ENCODE data around the gene SST. TPM values are rescaled to one million over a fixed set of nuclear protein-coding genes. Genes with fewer than 3 reads are reported as not detected.

The SST gene
- total RNA-seq (2014; rRNA removed; shearing (Covaris generic)) = not detected in 2 replicates
- not detected in 2 replicates for polyA plus RNA-seq (2015; cell fraction: cytosol; rRNA removed)
- not detected in 2 replicates for polyA plus RNA-seq (2015; cell fraction: nucleus; rRNA removed)

DNA sequence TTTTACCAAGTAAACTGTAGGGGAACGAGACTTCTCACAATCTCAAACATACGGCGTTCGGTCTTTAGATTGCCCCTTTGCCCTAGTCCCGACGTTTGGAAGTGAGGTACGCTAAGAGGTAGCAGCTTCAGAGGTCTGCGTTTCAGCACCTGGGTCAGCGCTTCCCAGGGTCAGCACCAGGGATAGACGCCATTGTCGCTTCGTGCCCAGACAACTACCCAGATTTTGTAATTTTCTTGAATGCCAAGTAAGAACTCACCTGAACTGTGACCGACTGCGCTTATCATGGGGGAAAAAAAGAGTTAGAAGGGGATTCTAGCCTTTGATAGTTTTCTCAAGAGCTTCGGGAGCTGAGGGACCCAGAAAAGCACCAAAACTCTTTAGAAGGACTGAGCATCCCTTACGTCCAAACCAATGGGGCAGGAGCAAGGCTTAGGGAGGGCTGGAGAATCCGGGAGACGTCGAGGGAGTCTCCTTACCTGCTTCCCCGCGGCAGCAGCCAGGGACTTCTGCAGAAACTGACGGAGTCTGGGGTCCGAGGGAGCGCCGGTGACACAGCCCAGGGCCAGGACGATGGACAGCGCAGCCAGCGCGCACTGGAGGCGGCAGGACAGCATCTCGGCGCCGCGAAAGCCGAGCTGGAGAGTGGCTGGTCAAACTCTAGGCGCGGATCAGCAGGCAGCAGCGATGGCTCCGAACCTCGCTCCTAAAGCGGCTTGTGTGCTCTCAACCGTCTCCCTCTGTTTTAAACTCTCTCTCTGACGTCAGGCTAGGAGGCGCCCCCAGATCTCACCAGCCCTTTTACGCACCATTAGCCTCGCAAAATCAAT, at the start of gene SST:
TSS of gene SST (minus strand) at position 720 of the 830 bp plus-strand sequence. CDS start at position 617, 103 bp downstream.
- in situ Hi-C loops (cut with HindIII; ENCODE audit: low pct_unique_long_range_greater_than_20kb, low sequenced_read_pairs) = no loop called here
- DNase-seq (ENCODE audit: low read depth, low spot score) = peak; percentile 40

DNA sequence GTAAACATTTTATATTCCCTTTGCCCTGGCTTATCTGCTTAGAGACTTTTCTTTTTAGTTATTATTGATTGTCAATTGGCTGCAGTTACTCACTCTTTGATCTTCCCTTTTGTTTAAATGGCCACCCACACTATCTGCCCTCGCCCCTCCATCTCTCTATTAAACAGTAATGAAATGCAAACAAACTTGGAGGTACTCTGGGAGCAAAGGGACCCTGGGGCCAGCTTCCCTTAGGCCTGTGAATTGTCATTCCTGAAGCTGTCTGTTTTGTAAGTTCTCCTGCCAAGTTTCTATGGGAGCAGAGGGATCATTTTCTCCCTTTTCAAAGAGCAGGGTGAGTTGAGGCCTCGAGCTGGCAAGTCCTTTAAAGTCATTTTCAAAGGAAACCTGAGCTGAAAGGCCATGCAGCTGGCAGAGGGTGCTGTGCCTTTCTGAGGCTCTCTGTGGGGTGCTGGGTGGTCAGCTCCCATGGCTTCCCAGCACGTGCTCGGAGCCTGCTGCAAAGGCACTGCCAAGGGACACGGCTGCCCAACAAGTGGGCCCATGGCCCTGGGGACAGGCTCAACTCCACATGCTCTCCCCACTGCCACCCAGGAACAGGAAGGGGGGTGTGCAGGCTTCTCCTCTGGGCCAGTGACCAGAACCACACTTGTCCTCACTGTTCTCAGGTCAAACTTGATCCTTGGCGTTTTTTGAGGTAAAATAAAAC, 49.6 kb upstream of the SST start:
- in situ Hi-C loops (cut with HindIII; ENCODE audit: low pct_unique_long_range_greater_than_20kb, low sequenced_read_pairs) = no loop called here

DNA sequence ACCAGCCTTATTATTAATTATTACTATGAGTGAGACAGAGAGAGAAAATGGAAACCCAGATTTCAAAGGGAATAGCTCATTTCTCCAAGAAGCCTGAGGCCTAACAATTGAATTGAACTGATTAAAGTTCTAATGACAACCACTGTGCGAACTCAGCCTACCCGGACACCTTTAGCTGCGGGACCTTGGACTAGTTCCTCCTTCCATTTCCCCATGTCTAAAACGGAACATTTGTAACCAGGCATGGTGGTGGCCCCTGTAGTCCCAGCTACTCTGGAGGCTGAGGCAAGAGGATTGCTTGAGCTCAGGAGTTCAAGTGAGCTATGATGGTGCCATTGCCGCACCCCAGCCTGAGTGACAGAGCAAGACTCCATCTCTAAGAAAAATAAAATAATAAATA, 48.6 kb upstream of the SST start:
- no peak for DNase-seq (ENCODE audit: low read depth, low spot score)
- in situ Hi-C loops (cut with HindIII; ENCODE audit: low pct_unique_long_range_greater_than_20kb, low sequenced_read_pairs) = no loop called here

More for the DNA sequence above, 49.6 kb upstream of the SST start:
- no peak for DNase-seq (ENCODE audit: low read depth, low spot score)

DNA sequence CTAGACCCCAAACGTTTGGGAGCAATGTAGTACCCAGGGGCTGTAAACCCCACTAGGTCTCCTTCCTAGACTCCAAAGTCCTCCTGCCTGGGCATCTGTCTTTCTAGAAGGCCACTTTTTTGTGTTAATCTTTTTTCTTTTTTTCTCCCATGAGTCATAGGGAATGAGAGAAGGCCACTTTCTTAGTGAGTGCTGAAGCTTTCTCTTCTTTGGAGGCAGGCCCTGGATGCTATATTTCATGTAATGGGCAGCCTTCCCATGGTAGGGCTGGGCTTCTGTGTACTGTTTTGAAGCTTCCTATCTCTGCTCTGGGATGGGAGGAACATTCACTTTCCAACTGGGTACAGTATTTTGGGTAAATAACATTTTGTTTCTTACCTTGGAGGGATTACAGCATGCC, 47.4 kb upstream of the SST start:
- in situ Hi-C loops (cut with HindIII; ENCODE audit: low pct_unique_long_range_greater_than_20kb, low sequenced_read_pairs) = no loop called here

DNA sequence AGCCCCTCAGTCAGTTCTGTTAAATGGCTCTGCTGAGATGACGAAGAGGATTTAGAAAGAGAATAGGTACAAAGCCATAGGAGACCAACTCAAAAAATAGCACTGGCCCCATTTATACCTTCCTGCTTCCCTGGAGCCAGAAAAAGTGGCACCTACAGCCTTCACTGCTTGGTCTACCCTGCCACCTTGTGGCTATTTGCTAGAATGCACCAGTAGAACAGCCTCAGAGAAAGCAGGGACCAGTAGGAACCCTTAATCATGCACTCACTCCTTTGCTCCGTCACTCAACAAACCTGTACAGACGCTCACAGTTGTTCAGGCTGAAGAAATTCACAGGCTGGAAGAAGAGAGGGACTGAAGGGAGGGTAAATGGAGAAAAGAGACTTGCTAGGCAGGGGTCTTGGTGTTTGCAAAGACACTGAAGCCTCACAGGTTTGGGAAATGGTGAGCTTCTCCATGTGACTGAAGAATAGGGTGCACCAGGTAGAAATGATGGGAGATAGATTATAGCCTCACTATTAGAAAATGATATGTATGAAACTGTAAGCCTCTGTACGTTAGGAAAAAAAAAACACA, 44.3 kb upstream of the SST start:
- DNase-seq (ENCODE audit: low read depth, low spot score) = peak; percentile 86
- in situ Hi-C loops (cut with HindIII; ENCODE audit: low pct_unique_long_range_greater_than_20kb, low sequenced_read_pairs) = no loop called here

More for the DNA sequence above, 47.4 kb upstream of the SST start:
- DNase-seq (ENCODE audit: low read depth, low spot score) = no peak

DNA sequence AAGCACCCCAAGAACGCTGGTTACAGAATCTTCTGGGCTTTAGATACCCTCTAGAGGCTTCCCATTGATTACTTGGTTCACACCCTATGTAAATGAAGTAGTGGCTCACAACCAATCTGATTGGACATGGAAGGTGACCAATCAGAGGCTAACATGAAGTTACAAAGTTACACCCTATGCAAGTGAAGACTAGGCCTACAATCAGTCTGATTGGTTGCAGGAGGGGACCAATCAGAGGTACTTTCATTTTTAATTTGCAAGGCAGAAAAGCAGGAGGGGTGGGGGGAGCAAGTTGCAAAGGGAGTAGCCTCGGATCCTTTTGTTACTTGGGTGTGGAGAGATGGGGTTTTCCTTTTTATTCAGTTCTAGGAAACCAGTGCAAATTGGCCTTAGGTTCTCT, 43.3 kb upstream of the SST start:
- peak; percentile 77 for DNase-seq (ENCODE audit: low read depth, low spot score)
- in situ Hi-C loops (cut with HindIII; ENCODE audit: low pct_unique_long_range_greater_than_20kb, low sequenced_read_pairs) = no loop called here

DNA sequence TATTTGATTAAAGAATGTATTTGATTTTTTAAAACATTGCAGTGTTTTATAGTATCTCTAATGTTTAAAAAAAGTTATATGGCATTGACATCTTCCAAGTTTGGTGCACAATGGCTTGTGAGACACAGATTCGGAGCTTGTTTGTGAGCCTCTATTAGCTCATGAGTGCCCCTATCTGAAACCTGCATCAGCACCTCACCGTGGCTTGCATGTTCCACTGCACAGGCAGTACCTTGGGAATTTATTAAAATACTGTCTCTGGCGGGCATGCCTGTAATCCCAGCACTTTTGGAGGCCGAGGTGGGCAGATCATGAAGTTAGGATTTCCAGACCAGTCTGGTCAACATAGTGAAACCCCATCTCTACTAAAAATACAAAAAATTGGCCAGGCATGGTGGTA, 39.0 kb upstream of the SST start:
- in situ Hi-C loops (cut with HindIII; ENCODE audit: low pct_unique_long_range_greater_than_20kb, low sequenced_read_pairs) = no loop called here
- DNase-seq (ENCODE audit: low read depth, low spot score) = peak; percentile 52

DNA sequence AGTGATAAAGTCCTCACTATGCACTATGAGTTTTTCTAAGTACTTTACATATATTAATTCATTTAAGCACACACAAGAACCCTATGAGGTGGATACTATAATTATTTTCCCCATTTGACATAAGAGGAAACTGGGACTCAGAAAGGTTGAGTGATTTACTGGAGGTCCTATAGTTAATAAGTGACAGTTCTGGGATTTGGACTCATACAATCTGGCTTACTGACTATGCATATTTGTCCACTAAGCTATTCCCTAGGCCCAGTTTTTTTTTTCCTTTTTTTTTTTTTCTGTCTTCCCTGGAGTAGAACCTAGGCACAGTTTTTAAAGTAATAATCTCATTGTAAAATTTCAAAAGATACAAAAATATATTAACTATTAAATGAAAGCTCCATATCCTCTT, 38.5 kb upstream of the SST start:
- no peak for DNase-seq (ENCODE audit: low read depth, low spot score)
- in situ Hi-C loops (cut with HindIII; ENCODE audit: low pct_unique_long_range_greater_than_20kb, low sequenced_read_pairs) = no loop called here

DNA sequence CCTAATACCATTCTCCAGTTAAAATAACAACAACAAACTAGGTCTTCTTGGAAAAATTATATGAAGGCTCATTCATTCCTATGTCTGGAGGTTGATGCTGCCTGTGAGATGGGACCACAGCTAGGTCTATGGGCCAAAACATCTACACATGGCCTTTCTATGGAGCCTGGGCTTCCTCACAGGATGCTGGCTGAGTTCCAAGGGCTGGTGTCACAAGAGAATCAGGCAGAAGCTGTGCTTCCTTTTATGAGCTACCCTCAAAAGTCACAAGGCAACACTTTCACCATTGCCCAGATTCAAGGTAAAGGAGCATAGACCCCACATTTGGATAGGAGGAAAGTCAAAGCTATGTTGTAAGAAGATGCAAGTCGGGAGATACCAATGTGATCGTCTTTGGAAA, 36.8 kb upstream of the SST start:
- in situ Hi-C loops (cut with HindIII; ENCODE audit: low pct_unique_long_range_greater_than_20kb, low sequenced_read_pairs) = no loop called here
- DNase-seq (ENCODE audit: low read depth, low spot score) = peak; percentile 51

DNA sequence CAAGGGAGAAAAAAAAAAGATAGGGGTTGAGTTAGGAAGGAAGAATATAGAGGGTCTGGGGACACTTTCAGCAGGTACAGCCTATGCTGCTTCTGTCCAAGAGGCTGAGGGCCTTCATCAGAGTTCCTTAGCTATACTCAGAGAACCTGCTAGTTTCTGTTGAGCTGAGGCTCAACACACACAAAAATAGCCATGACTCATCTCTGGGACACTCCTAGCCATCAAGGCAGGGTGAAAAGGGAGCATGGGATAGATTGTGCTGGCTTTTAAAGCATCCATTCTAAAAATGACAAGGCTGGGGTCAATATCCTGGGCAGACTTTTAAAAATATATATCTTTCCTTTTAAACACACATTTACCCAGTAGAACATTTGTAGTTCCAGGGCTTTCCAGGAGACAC, 35.0 kb upstream of the SST start:
- no peak for DNase-seq (ENCODE audit: low read depth, low spot score)
- in situ Hi-C loops (cut with HindIII; ENCODE audit: low pct_unique_long_range_greater_than_20kb, low sequenced_read_pairs) = no loop called here

DNA sequence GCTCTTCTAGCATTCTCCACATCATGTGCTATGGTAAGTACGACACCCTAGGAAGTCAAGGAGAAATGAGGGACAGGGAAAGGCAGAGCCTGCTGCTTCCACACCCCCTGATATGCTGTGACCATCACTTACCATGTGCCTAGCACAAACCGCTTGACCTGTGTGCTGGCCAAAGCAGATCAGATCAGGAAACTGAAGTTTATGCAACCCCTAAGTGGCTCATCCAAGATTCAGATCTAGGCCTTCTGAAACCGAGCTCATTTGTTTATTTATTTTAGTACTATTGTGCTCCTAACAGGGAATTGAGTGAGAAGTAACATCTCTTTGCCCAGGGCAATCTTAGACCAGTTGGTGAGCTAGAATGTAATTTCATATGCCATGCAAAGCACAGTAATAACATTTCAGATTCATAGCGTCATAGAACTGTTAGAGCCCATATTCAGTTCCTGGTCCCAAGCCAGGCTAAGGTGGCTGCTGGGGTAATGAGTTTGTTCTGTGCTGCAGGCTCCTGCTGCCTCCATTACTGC, 32.4 kb upstream of the SST start, which contains the start of gene RTP2:
TSS of gene RTP2 (minus strand) at position 51 of the 527 bp plus-strand sequence. CDS start 429 bp downstream, outside the sequence.
- in situ Hi-C loops (cut with HindIII; ENCODE audit: low pct_unique_long_range_greater_than_20kb, low sequenced_read_pairs) = no loop called here
- DNase-seq (ENCODE audit: low read depth, low spot score) = no peak

DNA sequence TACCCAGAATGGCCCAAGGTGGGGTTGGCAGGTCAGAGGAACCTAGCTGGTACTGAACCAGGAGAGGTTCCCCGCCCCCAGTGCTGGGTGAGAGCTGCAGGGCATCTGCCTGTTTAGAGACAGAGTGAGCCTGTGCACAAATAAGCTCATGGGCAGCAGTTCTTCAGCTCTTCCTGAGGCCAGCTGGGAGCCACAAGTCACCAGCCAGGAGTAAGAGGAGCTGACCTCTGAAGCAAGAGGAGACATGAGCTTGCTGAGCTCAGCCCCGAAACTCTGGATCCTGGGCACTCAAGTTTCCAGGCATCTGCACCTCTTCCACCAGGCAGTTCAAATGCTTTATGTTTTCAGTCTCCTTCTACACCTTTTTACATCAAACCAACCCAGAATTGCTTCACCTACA, 30.1 kb upstream of the SST start:
- in situ Hi-C loops (cut with HindIII; ENCODE audit: low pct_unique_long_range_greater_than_20kb, low sequenced_read_pairs) = no loop called here
- no peak for DNase-seq (ENCODE audit: low read depth, low spot score)

DNA sequence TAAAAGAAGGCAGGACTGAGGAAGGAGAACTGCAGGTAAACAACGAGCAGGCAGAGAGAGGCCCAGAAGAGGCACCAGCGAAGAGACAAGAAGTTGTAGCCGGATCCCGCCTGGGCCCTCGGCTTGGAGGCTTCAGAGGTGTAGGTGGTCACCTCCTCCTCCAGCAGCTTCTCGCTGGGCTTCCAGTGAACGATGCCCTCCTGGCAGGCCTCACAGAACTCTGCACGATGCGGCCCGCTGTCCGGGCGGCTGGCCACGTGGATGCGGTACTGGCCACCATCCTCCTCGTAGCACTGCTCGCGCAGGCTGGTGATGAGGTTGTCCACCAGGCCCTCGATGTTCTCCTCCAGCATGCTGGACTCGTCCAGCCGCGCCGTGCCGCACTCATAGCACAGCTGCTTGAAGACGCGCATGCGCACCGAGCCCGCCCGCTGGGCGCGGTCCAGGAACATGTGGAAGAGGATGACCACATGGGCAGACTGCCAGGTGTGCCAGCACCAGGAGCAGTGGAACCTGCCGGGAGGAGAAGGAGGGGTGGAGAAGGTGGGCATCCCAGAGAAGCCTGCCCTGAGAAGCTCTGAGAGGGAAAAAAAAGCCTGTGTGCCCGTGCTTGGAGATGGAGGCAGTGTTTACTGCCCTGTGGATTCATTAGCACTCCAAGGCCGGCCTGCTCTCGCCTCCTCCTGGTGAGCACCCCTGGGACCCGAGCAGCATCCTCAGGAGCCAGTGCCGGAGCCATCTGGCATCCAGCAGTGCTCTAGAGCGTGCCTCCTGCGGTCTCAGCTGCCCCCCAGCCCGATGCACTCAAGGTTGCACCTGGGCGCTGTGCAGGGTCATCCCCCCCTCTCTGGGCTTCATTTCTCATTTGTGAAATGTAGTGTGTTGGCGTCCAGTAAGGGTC, 28.6 kb upstream of the SST start:
- no peak for DNase-seq (ENCODE audit: low read depth, low spot score)
- in situ Hi-C loops (cut with HindIII; ENCODE audit: low pct_unique_long_range_greater_than_20kb, low sequenced_read_pairs) = loop anchor here (25.0 kb wide), 1 partner anchor 386 kb away; no protein-coding TSS in a partner anchor

DNA sequence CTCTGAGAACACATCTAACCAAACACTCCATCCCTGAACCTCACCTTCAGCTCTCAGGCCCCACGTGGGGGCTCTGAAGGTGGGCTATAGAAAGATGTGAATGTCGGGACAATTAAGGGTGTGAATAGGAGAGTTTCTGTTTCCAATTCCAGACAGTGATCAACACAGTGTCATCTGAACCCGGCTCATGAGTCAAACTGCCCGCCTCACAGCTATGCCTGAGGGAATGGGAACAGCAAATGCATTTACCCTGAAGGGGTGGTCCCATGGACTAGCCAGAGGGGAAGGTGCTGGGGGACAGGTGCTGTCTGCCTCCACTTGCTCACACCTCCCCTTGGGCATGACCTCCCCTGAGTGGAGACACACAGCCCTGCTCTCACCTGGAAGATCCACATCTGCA, 25.8 kb upstream of the SST start:
- in situ Hi-C loops (cut with HindIII; ENCODE audit: low pct_unique_long_range_greater_than_20kb, low sequenced_read_pairs) = loop anchor here (25.0 kb wide), 1 partner anchor 384 kb away; no protein-coding TSS in a partner anchor

DNA sequence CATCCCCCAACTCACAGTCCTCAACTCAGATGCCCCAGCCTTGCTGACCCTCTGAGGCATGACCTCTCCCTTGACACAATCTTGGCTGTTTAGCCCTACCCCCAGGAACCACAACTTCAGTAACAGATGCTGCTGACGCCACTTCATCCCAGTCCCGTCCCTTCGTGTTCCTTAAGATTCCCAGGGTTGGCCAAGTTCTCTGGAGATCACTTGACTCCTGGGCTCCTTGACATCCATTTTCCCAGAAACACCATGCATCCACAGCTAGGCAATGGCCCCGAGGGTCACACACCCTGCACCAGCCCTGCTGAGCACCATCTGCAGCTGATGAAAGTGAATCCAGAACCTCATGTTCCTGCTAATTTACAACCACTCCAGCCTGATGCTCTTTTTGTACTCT, 25.3 kb upstream of the SST start:
- in situ Hi-C loops (cut with HindIII; ENCODE audit: low pct_unique_long_range_greater_than_20kb, low sequenced_read_pairs) = loop anchor here (25.0 kb wide), 1 partner anchor 383 kb away; no protein-coding TSS in a partner anchor
- no peak for DNase-seq (ENCODE audit: low read depth, low spot score)

More for the DNA sequence above, 25.8 kb upstream of the SST start:
- DNase-seq (ENCODE audit: low read depth, low spot score) = no peak

DNA sequence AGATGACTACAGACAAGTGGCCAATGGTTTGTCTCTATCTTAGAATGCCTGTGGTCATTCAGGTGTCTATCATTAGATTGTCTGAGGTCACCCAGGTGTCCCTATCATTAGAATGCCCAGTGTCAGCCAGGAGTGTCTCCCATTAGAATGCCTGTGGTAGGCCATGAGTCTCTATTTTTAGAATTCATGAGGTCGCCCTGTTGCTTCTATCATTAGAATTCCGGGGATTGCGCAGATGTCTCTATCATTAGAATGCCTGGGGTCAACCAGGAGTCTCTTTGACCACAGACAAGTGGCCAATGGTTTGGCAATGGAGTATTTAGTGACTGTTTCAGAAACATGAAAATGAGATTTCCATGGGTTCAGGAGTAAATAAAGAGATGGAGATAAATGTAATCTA, 24.6 kb upstream of the SST start:
- DNase-seq (ENCODE audit: low read depth, low spot score) = no peak
- in situ Hi-C loops (cut with HindIII; ENCODE audit: low pct_unique_long_range_greater_than_20kb, low sequenced_read_pairs) = loop anchor here (25.0 kb wide), 1 partner anchor 382 kb away; no protein-coding TSS in a partner anchor

DNA sequence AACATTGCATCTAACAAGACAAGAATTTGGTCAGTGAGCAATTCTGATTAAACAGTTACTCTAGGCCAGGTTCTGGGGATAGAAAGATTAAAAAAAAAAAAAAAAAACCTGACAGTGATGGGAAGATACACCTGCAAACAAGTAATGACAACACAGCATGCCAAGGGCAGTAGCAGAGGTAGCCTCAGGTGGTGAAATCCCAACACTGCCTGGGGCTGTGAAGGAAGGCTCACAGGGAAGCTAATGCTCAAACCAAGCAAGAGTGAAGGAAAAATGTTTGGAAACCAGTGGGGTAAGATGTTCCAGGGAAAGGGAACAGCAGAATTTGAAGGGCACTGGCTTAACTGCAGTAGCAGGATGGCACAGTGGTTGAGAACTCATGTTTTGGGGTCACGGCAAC, 23.2 kb upstream of the SST start:
- no peak for DNase-seq (ENCODE audit: low read depth, low spot score)
- in situ Hi-C loops (cut with HindIII; ENCODE audit: low pct_unique_long_range_greater_than_20kb, low sequenced_read_pairs) = loop anchor here (25.0 kb wide), 1 partner anchor 381 kb away; no protein-coding TSS in a partner anchor
